Peyer's patch (tissue), 4 donors: ENCODE results near the gene GLI3.

Experiments used
- POLR2A ChIP-seq, 2 donors: fragments of 450-650 bp; IDR thresholded peaks; one replicate each; pipeline ENCODE4 v1.5.1; 2017; ENCODE audit warnings: antibody characterized with exemption in 2 of 2, mild to moderate bottlenecking in 2 of 2, moderate library complexity in 2 of 2
- TF ChIP-seq, protein P1 (sequence below), 6 experiments: fragments of 450-650 bp in 4 of 6; fragments of 200-600 bp in 2 of 6; sonication (generic) in 1 of 6; IDR thresholded peaks; one replicate each; pipeline ENCODE4 v1.5.1; 2017 to 2019; ENCODE audit warnings: antibody characterized with exemption in 6 of 6, mild to moderate bottlenecking in 3 of 6, moderate library complexity in 1 of 6

DNA sequence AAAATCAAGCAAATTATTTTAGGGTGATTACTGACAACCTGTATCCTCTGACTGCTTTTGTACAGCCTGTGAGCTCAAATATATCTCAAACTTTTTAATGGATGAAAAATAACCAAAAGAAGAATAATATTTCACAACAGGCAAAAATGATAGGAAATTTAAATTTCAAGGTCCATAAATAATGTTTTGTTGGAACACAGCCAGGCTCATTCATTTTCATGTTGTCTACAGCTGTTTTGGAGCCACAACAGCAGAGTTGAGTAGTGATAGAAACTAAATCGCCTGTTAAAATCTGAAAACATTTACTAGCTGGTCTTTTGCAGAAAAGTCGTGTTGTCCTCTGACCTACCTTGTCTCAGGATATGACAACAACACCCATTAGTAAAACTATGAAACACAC, 75.9 kb downstream of the GLI3 start:
- TF ChIP-seq, protein P1, sequence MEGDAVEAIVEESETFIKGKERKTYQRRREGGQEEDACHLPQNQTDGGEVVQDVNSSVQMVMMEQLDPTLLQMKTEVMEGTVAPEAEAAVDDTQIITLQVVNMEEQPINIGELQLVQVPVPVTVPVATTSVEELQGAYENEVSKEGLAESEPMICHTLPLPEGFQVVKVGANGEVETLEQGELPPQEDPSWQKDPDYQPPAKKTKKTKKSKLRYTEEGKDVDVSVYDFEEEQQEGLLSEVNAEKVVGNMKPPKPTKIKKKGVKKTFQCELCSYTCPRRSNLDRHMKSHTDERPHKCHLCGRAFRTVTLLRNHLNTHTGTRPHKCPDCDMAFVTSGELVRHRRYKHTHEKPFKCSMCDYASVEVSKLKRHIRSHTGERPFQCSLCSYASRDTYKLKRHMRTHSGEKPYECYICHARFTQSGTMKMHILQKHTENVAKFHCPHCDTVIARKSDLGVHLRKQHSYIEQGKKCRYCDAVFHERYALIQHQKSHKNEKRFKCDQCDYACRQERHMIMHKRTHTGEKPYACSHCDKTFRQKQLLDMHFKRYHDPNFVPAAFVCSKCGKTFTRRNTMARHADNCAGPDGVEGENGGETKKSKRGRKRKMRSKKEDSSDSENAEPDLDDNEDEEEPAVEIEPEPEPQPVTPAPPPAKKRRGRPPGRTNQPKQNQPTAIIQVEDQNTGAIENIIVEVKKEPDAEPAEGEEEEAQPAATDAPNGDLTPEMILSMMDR (IDR thresholded peaks at IDR 0.05): no peak
- no peak for TF ChIP-seq POLR2A (IDR thresholded peaks at IDR 0.05)
